GM12878 (cell line): ENCODE measurements around the gene LAMA5. TPM values are rescaled to one million over a fixed set of nuclear protein-coding genes. Genes with fewer than 3 reads are reported as not detected.

ENCODE experiments used
- ATAC-seq: fragments of 200-7000 bp; cut with Tn5 transposase; 3 replicates; pipeline ENCODE4 v1.9.1; 2020; ENCODE audit warnings: mild to moderate bottlenecking, moderate library complexity
- BruUV-seq: library from RNA; stranded (reverse); fragments of 400-500 nt; replicated peaks from 2 replicates; lab custom pipeline; 2021; lab: Mats Ljungman, UMichigan
- CTCF ChIA-PET: fragments of 300-600 bp; sonication (Branson Sonifier 250); formaldehyde crosslinking; extraction: SDS; loops from one replicate; lab custom pipeline; 2021; ENCODE audit warnings: inconsistent platforms; lab: Yijun Ruan, JAX
- POLR2A ChIA-PET: fragments of 350-600 bp; formaldehyde crosslinking; extraction: SDS; loops from one replicate; lab custom pipeline; 2021; ENCODE audit warnings: inconsistent platforms; lab: Charles Lee
- RAD21 ChIA-PET: fragments of 300-600 bp; sonication (Branson Sonifier 250); formaldehyde crosslinking; loops from one replicate; lab custom pipeline; 2023; ENCODE audit warnings: antibody characterized with exemption; ENCODE audit not compliant: unreplicated experiment; lab: Charles Lee
- SMC1A ChIA-PET: fragments of 300-600 bp; sonication (Branson Sonifier 250); formaldehyde crosslinking; loops from one replicate; lab custom pipeline; 2023; ENCODE audit not compliant: unreplicated experiment, uncharacterized antibody; lab: Charles Lee
- DNase-seq: peaks from one replicate; pipeline ENCODE4 v3.0.0-alpha.2; 2011; ENCODE audit warnings: low read depth, low spot score
- FAIRE-seq: peaks from 3 replicates; lab custom pipeline; 2011; peaks lifted over from hg19 to GRCh38; lab: Jason Lieb, UNC
- H2AFZ ChIP-seq: 2 replicates; pipeline ENCODE4 v1.6.0; 2011; ENCODE audit warnings: low read depth, low read length, control low read depth; ENCODE audit not compliant: control insufficient read depth
- H3K27ac ChIP-seq: 2 replicates; pipeline ENCODE4 v1.5.1; 2011; ENCODE audit warnings: control low read depth; ENCODE audit not compliant: control insufficient read depth, insufficient read depth
- H3K27me3 ChIP-seq, 2 experiments: replicated peaks in 1 of 2; 2 replicates each; pipeline versions ENCODE4 v1.6.0 to v1.6.1; 2011; ENCODE audit warnings: low read length in 1 of 2; ENCODE audit not compliant: control insufficient read depth in 2 of 2, insufficient read depth in 2 of 2
- H3K36me3 ChIP-seq, 2 experiments: 2 replicates each; pipeline ENCODE4 v1.5.1; 2011; ENCODE audit warnings: low read length in 1 of 2; ENCODE audit not compliant: control insufficient read depth in 2 of 2, insufficient read depth in 2 of 2
- H3K4me1 ChIP-seq: 2 replicates; pipeline ENCODE4 v1.6.1; 2011; ENCODE audit warnings: mild to moderate bottlenecking, low read length, moderate library complexity, mixed read lengths; ENCODE audit not compliant: control insufficient read depth, insufficient read depth
- H3K4me2 ChIP-seq: 2 replicates; pipeline ENCODE4 v1.6.0; 2011; ENCODE audit warnings: control low read depth; ENCODE audit not compliant: control insufficient read depth, insufficient read depth
- H3K4me3 ChIP-seq: fragments of 200-600 bp; sonication (generic); 2 replicates; pipeline ENCODE4 v1.5.1; 2016
- H3K79me2 ChIP-seq: 2 replicates; pipeline ENCODE4 v1.6.0; 2011; ENCODE audit warnings: low read length; ENCODE audit not compliant: control insufficient read depth, insufficient read depth
- H3K9ac ChIP-seq: 2 replicates; pipeline ENCODE4 v1.8.0; 2011; ENCODE audit warnings: low read length, control low read depth, mixed read lengths; ENCODE audit not compliant: control insufficient read depth, insufficient read depth
- H3K9me3 ChIP-seq: replicated peaks from 3 replicates; pipeline ENCODE4 v1.5.1; 2011; ENCODE audit warnings: mild to moderate bottlenecking, low read length; ENCODE audit not compliant: control insufficient read depth, insufficient read depth
- H4K20me1 ChIP-seq: 2 replicates; pipeline ENCODE4 v1.6.0; 2011; ENCODE audit not compliant: control insufficient read depth, insufficient read depth
- ATF7 ChIP-seq: fragments of 450-650 bp; IDR thresholded peaks from 2 replicates; pipeline ENCODE4 v1.6.1; 2016; ENCODE audit warnings: low read depth, mild to moderate bottlenecking
- FOXM1 ChIP-seq: IDR thresholded peaks from 2 replicates; pipeline ENCODE4 v1.6.1; 2012; ENCODE audit warnings: low read depth, mild to moderate bottlenecking, inconsistent platforms, low read length, moderate library complexity
- NFYB ChIP-seq: IDR thresholded peaks from 2 replicates; pipeline ENCODE4 v1.6.1; 2011; ENCODE audit warnings: low read depth, mild to moderate bottlenecking, low read length, improper control_type of control experiment, moderate library complexity; ENCODE audit not compliant: insufficient read depth
- SREBF2 ChIP-seq: IDR thresholded peaks from 2 replicates; pipeline ENCODE4 v1.6.1; 2012; ENCODE audit warnings: mild to moderate bottlenecking, low read length
- ZNF622 ChIP-seq: fragments of 450-650 bp; IDR thresholded peaks from 2 replicates; pipeline ENCODE4 v1.6.1; 2017; ENCODE audit warnings: mild to moderate bottlenecking, inconsistent platforms
- WGBS: methylation state at CpG from one replicate; pipeline ENCODE4 v1.1.6; 2016; ENCODE audit warnings: low lambda C conversion rate; ENCODE audit not compliant: insufficient replicate concordance, insufficient coverage; ENCODE audit errors: missing lambda C conversion rate; 5-methylcytosine and 5-hydroxymethylcytosine counted together
- in situ Hi-C: fragments of 300-500 bp; cut with MboI; formaldehyde crosslinking; loops from 9 replicates; pipeline ENCODE4 v1.14.3; 2018; ENCODE audit warnings: mixed read lengths
- intact Hi-C: fragments of 100-400 bp; cut with micrococcal nuclease; formaldehyde crosslinking; loops from one replicate; pipeline ENCODE4 v1.14.2; 2022; ENCODE audit not compliant: unreplicated experiment
- polyA plus RNA-seq, 11 experiments: library from polyadenylated mRNA; depleted of rRNA in 4 of 11; unstranded in 6 of 11; stranded (reverse) in 5 of 11; fragments of >200 nt; fragmentation: Nextera tagmentation in 4 of 11; fragmentation: Illumina TruSeq in 1 of 11; extraction: Ambion mirVana in 4 of 11; extraction: Trizol in 1 of 11; gene quantifications; 1 replicate in 1 of 11; 2 replicates in 10 of 11; pipeline versions ENCODE4 v1.2.1 to v1.2.3, GENCODE V29; 2011 to 2016; ENCODE audit warnings: inconsistent platforms in 2 of 11, missing spikeins in 2 of 11, low read depth in 1 of 11
- total RNA-seq, 4 experiments: library from RNA; depleted of rRNA in 3 of 4; stranded (reverse); fragments of >200 nt in 3 of 4; fragmentation: Illumina TruSeq in 1 of 4; extraction: Trizol in 1 of 4; gene quantifications; 2 replicates each; pipeline versions ENCODE4 v1.2.1 to v1.2.3, GENCODE V29; 2013 to 2021
- TF ChIP-seq, protein P1 (sequence below): fragments of 450-650 bp; IDR thresholded peaks from 2 replicates; pipeline ENCODE4 v1.6.1; 2014; ENCODE audit warnings: mild to moderate bottlenecking
- TF ChIP-seq, protein P2 (sequence below): fragments of 450-650 bp; IDR thresholded peaks from 2 replicates; pipeline ENCODE4 v1.6.1; 2017; ENCODE audit warnings: borderline replicate concordance
- TF ChIP-seq, protein P3 (sequence below): fragments of 450-650 bp; formaldehyde crosslinking; IDR thresholded peaks from 2 replicates; pipeline ENCODE4 v1.4.0; 2020; ENCODE audit warnings: mild to moderate bottlenecking, moderate library complexity
- TF ChIP-seq, protein P4 (sequence below): IDR thresholded peaks from 2 replicates; pipeline ENCODE4 v1.6.1; 2012; ENCODE audit warnings: low read length, inconsistent platforms

LAMA5 gene
- total and polyA plus RNA-seq, 10 of the 15 experiments (the other 5 are each of a cell fraction or from before 2014, with no cell fraction given): 0.09 to 3.1 (median 1.6) TPM; not detected in 3

DNA sequence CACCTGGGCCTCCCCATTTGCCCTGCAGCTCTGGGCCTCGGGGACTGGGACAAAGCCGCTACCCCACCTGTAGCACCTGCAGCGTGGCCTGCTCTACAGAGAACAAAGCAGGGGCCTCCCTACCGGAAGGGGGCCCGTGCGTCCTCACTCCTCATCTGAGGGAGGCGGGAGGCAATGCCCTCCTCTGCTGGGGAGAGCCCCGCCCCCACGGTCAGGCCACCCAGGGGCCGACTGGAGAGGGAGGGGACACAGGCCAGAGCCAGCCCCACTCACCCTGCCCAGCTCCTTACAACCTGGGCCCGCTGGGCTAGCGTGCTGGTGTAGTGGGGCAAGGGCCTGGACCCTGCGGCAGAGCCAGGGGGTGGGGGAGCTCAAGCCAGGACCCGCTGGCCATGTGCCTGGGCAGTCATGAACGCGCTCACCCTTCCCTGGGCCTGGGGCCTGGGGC, 8.0 kb downstream of the LAMA5 start:
- no peaks in the 10 kb centered on the region for H3K9me3 ChIP-seq
- DNase-seq (no peak), ATAC-seq (no peak), FAIRE-seq (no peak)
- H3K4me1 ChIP-seq: no peaks in the 10 kb centered on the region
- no peaks in the 10 kb centered on the region for H3K79me2 ChIP-seq
- no peak overlapping the region for H3K4me2 ChIP-seq
- no peak overlapping the region for H3K27ac ChIP-seq
- no peak overlapping the region for H3K9ac ChIP-seq
- intact Hi-C loops (no loop called here), in situ Hi-C loops (no loop called here)
- ChIA-PET SMC1A (no interaction called here), CTCF (no interaction called here), POLR2A (no interaction called here), RAD21 (no interaction called here)
- H2AFZ ChIP-seq: no peak overlapping the region
- no peaks in the 10 kb centered on the region for H3K27me3 ChIP-seq
- no peaks in the 10 kb centered on the region for H4K20me1 ChIP-seq
- BruUV-seq: no TSS peak
- H3K36me3 ChIP-seq: no peaks in the 10 kb centered on the region
- 52% methylated on average over 16 of the region's 16 CpGs for WGBS
- TF ChIP-seq, protein P1, sequence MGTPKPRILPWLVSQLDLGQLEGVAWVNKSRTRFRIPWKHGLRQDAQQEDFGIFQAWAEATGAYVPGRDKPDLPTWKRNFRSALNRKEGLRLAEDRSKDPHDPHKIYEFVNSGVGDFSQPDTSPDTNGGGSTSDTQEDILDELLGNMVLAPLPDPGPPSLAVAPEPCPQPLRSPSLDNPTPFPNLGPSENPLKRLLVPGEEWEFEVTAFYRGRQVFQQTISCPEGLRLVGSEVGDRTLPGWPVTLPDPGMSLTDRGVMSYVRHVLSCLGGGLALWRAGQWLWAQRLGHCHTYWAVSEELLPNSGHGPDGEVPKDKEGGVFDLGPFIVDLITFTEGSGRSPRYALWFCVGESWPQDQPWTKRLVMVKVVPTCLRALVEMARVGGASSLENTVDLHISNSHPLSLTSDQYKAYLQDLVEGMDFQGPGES: no peak
- no peak for TF ChIP-seq ATF7
- no peak for TF ChIP-seq FOXM1
- TF ChIP-seq, protein P2, sequence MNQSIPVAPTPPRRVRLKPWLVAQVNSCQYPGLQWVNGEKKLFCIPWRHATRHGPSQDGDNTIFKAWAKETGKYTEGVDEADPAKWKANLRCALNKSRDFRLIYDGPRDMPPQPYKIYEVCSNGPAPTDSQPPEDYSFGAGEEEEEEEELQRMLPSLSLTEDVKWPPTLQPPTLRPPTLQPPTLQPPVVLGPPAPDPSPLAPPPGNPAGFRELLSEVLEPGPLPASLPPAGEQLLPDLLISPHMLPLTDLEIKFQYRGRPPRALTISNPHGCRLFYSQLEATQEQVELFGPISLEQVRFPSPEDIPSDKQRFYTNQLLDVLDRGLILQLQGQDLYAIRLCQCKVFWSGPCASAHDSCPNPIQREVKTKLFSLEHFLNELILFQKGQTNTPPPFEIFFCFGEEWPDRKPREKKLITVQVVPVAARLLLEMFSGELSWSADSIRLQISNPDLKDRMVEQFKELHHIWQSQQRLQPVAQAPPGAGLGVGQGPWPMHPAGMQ: no peak
- no peak for TF ChIP-seq ZNF622
- no peak for TF ChIP-seq NFYB
- TF ChIP-seq, protein P3, sequence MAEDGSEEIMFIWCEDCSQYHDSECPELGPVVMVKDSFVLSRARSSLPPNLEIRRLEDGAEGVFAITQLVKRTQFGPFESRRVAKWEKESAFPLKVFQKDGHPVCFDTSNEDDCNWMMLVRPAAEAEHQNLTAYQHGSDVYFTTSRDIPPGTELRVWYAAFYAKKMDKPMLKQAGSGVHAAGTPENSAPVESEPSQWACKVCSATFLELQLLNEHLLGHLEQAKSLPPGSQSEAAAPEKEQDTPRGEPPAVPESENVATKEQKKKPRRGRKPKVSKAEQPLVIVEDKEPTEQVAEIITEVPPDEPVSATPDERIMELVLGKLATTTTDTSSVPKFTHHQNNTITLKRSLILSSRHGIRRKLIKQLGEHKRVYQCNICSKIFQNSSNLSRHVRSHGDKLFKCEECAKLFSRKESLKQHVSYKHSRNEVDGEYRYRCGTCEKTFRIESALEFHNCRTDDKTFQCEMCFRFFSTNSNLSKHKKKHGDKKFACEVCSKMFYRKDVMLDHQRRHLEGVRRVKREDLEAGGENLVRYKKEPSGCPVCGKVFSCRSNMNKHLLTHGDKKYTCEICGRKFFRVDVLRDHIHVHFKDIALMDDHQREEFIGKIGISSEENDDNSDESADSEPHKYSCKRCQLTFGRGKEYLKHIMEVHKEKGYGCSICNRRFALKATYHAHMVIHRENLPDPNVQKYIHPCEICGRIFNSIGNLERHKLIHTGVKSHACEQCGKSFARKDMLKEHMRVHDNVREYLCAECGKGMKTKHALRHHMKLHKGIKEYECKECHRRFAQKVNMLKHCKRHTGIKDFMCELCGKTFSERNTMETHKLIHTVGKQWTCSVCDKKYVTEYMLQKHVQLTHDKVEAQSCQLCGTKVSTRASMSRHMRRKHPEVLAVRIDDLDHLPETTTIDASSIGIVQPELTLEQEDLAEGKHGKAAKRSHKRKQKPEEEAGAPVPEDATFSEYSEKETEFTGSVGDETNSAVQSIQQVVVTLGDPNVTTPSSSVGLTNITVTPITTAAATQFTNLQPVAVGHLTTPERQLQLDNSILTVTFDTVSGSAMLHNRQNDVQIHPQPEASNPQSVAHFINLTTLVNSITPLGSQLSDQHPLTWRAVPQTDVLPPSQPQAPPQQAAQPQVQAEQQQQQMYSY: no peak
- TF ChIP-seq, protein P4, sequence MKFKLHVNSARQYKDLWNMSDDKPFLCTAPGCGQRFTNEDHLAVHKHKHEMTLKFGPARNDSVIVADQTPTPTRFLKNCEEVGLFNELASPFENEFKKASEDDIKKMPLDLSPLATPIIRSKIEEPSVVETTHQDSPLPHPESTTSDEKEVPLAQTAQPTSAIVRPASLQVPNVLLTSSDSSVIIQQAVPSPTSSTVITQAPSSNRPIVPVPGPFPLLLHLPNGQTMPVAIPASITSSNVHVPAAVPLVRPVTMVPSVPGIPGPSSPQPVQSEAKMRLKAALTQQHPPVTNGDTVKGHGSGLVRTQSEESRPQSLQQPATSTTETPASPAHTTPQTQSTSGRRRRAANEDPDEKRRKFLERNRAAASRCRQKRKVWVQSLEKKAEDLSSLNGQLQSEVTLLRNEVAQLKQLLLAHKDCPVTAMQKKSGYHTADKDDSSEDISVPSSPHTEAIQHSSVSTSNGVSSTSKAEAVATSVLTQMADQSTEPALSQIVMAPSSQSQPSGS: no peak
- no peak for TF ChIP-seq SREBF2
- TF ChIP-seq, all 136 proteins: peak for 0
- no peak overlapping the region for H3K4me3 ChIP-seq
